Fibroblast of skin of back (primary cell): ENCODE data around the gene JAKMIP2.
A peak's percentile ranks its signal among the peaks of the same experiment; 100 is the strongest.
"Not testable (repeated sequence)": the region's sequence is repeated elsewhere in the genome, so short reads cannot be mapped to it uniquely, and the experiment has no call there.

Experiments used
- DNase-seq: peaks from one replicate; pipeline ENCODE4 v3.0.0-alpha.2; 2013

JAKMIP2 gene

GRCh38 chr5:147644460-147644859 lies 138.1 kb downstream of the JAKMIP2 start:
- no peak for DNase-seq

- DNase-seq = no peak
Observed at GRCh38 chr5:147643142-147643541, 139.4 kb downstream of the JAKMIP2 start.

- DNase-seq = no peak
Observed at GRCh38 chr5:147642666-147643065, 139.9 kb downstream of the JAKMIP2 start.

GRCh38 chr5:147639321-147639720 lies 143.2 kb downstream of the JAKMIP2 start:
- DNase-seq = no peak

- no peak for DNase-seq
Observed at GRCh38 chr5:147636729-147636984, 145.9 kb downstream of the JAKMIP2 start.

GRCh38 chr5:147635882-147636728 lies 146.4 kb downstream of the JAKMIP2 start:
- no peak for DNase-seq

GRCh38 chr5:147635439-147635838 lies 147.1 kb downstream of the JAKMIP2 start:
- DNase-seq = not testable (repeated sequence)

- DNase-seq = no peak
Observed at GRCh38 chr5:147633173-147633572, 149.4 kb downstream of the JAKMIP2 start.

- DNase-seq = no peak
Observed at GRCh38 chr5:147631428-147632003, 151.0 kb downstream of the JAKMIP2 start.

GRCh38 chr5:147629196-147629595 lies 153.3 kb downstream of the JAKMIP2 start:
- no peak for DNase-seq

GRCh38 chr5:147628058-147628895 lies 154.3 kb downstream of the JAKMIP2 start:
- DNase-seq = peak; percentile 61

GRCh38 chr5:147626464-147626863 lies 156.1 kb downstream of the JAKMIP2 start:
- no peak for DNase-seq

GRCh38 chr5:147621016-147621415 lies 161.5 kb downstream of the JAKMIP2 start:
- no peak for DNase-seq

GRCh38 chr5:147619281-147619878 lies 163.1 kb downstream of the JAKMIP2 start:
- DNase-seq = no peak

GRCh38 chr5:147617711-147618350 lies 164.7 kb downstream of the JAKMIP2 start:
- no peak for DNase-seq

- DNase-seq = no peak
Observed at GRCh38 chr5:147617191-147617606, 165.3 kb downstream of the JAKMIP2 start.

GRCh38 chr5:147616421-147616820 lies 166.1 kb downstream of the JAKMIP2 start:
- no peak for DNase-seq

GRCh38 chr5:147613359-147613758 lies 169.2 kb downstream of the JAKMIP2 start:
- peak; percentile 19 for DNase-seq

GRCh38 chr5:147611483-147611882 lies 171.0 kb downstream of the JAKMIP2 start:
- DNase-seq = no peak

- DNase-seq = no peak
Observed at GRCh38 chr5:147610798-147611197, 171.7 kb downstream of the JAKMIP2 start.

GRCh38 chr5:147601652-147602051 lies 180.9 kb downstream of the JAKMIP2 start:
- DNase-seq = no peak

GRCh38 chr5:147591120-147591519 lies 191.4 kb downstream of the JAKMIP2 start:
- DNase-seq = no peak

- DNase-seq = no peak
Observed at GRCh38 chr5:147590096-147590495, 192.4 kb downstream of the JAKMIP2 start.
